K562 (cell line): ENCODE results near the gene HOXB5. TPM values are rescaled to one million over a fixed set of nuclear protein-coding genes. Genes with fewer than 3 reads are reported as not detected.

Experiments used
- CC2D1A ChIP-seq: fragments of 450-650 bp; IDR thresholded peaks from 2 replicates; pipeline ENCODE4 v1.6.1; 2017; ENCODE audit warnings: mild to moderate bottlenecking
- CLOCK ChIP-seq: fragments of 250-450 bp; sonication (Bioruptor Pico); IDR thresholded peaks from 2 replicates; pipeline ENCODE4 v1.4.0; 2020; ENCODE audit warnings: mild to moderate bottlenecking, moderate library complexity, borderline replicate concordance
- DACH1 ChIP-seq: fragments of 450-650 bp; IDR thresholded peaks from 2 replicates; pipeline ENCODE4 v1.6.1; 2018; ENCODE audit not compliant: partially characterized antibody
- FOXK2 ChIP-seq, 2 experiments: fragments of 450-650 bp; IDR thresholded peaks in 1 of 2; conservative IDR thresholded peaks in 1 of 2; 2 replicates each; pipeline ENCODE4 v1.6.1; 2016; ENCODE audit warnings: low read depth in 2 of 2, mild to moderate bottlenecking in 1 of 2
- GTF2A2 ChIP-seq: IDR thresholded peaks from 2 replicates; pipeline ENCODE4 v1.6.1; 2016; ENCODE audit warnings: mild to moderate bottlenecking, missing genetic modification characterization, missing compliant biosample characterization
- HSF4 ChIP-seq: fragments of 250-450 bp; sonication (Bioruptor Pico); IDR thresholded peaks from 2 replicates; pipeline ENCODE4 v2.1.2; 2022; ENCODE audit warnings: mild to moderate bottlenecking, moderate library complexity, borderline replicate concordance
- LEF1 ChIP-seq: fragments of 450-650 bp; IDR thresholded peaks from 2 replicates; pipeline ENCODE4 v1.6.1; 2016; ENCODE audit warnings: mild to moderate bottlenecking
- MAFK ChIP-seq: IDR thresholded peaks from 2 replicates; pipeline ENCODE4 v1.6.1; 2011; ENCODE audit warnings: low read length, improper control_type of control experiment
- MEF2D ChIP-seq: conservative IDR thresholded peaks from 2 replicates; pipeline ENCODE4 v1.6.1; 2016; ENCODE audit warnings: low read depth, missing genetic modification characterization, missing compliant biosample characterization
- NFRKB ChIP-seq: fragments of 450-650 bp; IDR thresholded peaks from 2 replicates; pipeline ENCODE4 v1.6.1; 2016; ENCODE audit warnings: low read depth
- NR1H2 ChIP-seq: sonication (generic); formaldehyde crosslinking; IDR thresholded peaks from 2 replicates; pipeline ENCODE4 v1.4.0; 2020; ENCODE audit warnings: mild to moderate bottlenecking, missing genetic modification reagents
- NR4A1 ChIP-seq, 2 experiments: fragments of 250-450 bp in 1 of 2; fragments of 450-650 bp in 1 of 2; sonication (Bioruptor Pico) in 1 of 2; IDR thresholded peaks; 2 replicates each; pipeline versions ENCODE4 v1.4.0 to v1.6.1; 2016 to 2020; ENCODE audit warnings: mild to moderate bottlenecking in 2 of 2, missing compliant biosample characterization in 1 of 2, missing genetic modification characterization in 1 of 2, moderate library complexity in 1 of 2
- RAD21 ChIP-seq, 2 experiments: fragments of 250-450 bp in 1 of 2; fragments of 450-650 bp in 1 of 2; sonication (Bioruptor Pico) in 1 of 2; formaldehyde crosslinking in 1 of 2; IDR thresholded peaks in 1 of 2; conservative IDR thresholded peaks in 1 of 2; 2 replicates each; pipeline versions ENCODE4 v1.4.0 to v1.8.0; 2020 to 2022; ENCODE audit warnings: mild to moderate bottlenecking in 2 of 2, moderate library complexity in 1 of 2
- RHOXF2B ChIP-seq: fragments of 250-450 bp; sonication (Bioruptor Pico); conservative IDR thresholded peaks from 2 replicates; pipeline ENCODE4 v1.5.1; 2021
- SPI1 ChIP-seq: IDR thresholded peaks from 2 replicates; pipeline ENCODE4 v1.6.1; 2011; ENCODE audit warnings: low read depth, low read length, control low read depth, borderline replicate concordance
- TGIF2 ChIP-seq: sonication (generic); formaldehyde crosslinking; IDR thresholded peaks from 2 replicates; pipeline ENCODE4 v1.8.1; 2022; ENCODE audit warnings: mild to moderate bottlenecking, missing genetic modification reagents, moderate library complexity
- TRIM25 ChIP-seq: fragments of 450-650 bp; IDR thresholded peaks from 2 replicates; pipeline ENCODE4 v1.7.0; 2016; ENCODE audit warnings: borderline replicate concordance
- XRCC5 ChIP-seq: fragments of 200-400 bp; formaldehyde crosslinking; IDR thresholded peaks from 2 replicates; pipeline ENCODE4 v1.6.1; 2017; ENCODE audit warnings: low read depth, mild to moderate bottlenecking, low read length
- ZNF316 ChIP-seq: fragments of 450-650 bp; IDR thresholded peaks from 2 replicates; pipeline ENCODE4 v1.6.1; 2016
- ZNF644 ChIP-seq: fragments of 200-800 bp; sonication (Bioruptor generic); IDR thresholded peaks from 2 replicates; pipeline ENCODE4 v1.6.1; 2016; ENCODE audit warnings: low read depth, missing genetic modification characterization, missing compliant biosample characterization
- ZSCAN29 ChIP-seq: fragments of 450-650 bp; IDR thresholded peaks from 2 replicates; pipeline ENCODE4 v1.6.1; 2017
- polyA plus RNA-seq, 8 experiments: library from polyadenylated mRNA; depleted of rRNA in 4 of 8; stranded (reverse) in 5 of 8; unstranded in 3 of 8; fragments of >200 nt; fragmentation: Nextera tagmentation in 2 of 8; fragmentation: Illumina TruSeq in 1 of 8; extraction: Ambion mirVana in 2 of 8; extraction: Trizol in 1 of 8; gene quantifications; 2 replicates each; pipeline versions ENCODE4 v1.2.1 to v1.2.3, GENCODE V29; 2011 to 2014; ENCODE audit warnings: inconsistent platforms in 1 of 8, missing spikeins in 1 of 8
- total RNA-seq, 7 experiments: library from RNA; depleted of rRNA in 6 of 7; stranded (reverse); fragments of >200 nt in 6 of 7; fragmentation: Illumina TruSeq in 2 of 7; extraction: Trizol in 2 of 7; gene quantifications; 2 replicates each; pipeline versions ENCODE4 v1.2.1 to v1.2.3, GENCODE V29; 2011 to 2021; ENCODE audit warnings: low replicate concordance in 1 of 7
- TF ChIP-seq, protein P1 (sequence below): sonication (generic); formaldehyde crosslinking; IDR thresholded peaks from 2 replicates; pipeline ENCODE4 v1.8.1; 2022; ENCODE audit warnings: missing genetic modification reagents

The HOXB5 gene
- total and polyA plus RNA-seq, 9 of the 15 experiments (the other 6 are each of a cell fraction or from before 2014, with no cell fraction given) = 0.24 to 2.7 (median 0.65) TPM

DNA sequence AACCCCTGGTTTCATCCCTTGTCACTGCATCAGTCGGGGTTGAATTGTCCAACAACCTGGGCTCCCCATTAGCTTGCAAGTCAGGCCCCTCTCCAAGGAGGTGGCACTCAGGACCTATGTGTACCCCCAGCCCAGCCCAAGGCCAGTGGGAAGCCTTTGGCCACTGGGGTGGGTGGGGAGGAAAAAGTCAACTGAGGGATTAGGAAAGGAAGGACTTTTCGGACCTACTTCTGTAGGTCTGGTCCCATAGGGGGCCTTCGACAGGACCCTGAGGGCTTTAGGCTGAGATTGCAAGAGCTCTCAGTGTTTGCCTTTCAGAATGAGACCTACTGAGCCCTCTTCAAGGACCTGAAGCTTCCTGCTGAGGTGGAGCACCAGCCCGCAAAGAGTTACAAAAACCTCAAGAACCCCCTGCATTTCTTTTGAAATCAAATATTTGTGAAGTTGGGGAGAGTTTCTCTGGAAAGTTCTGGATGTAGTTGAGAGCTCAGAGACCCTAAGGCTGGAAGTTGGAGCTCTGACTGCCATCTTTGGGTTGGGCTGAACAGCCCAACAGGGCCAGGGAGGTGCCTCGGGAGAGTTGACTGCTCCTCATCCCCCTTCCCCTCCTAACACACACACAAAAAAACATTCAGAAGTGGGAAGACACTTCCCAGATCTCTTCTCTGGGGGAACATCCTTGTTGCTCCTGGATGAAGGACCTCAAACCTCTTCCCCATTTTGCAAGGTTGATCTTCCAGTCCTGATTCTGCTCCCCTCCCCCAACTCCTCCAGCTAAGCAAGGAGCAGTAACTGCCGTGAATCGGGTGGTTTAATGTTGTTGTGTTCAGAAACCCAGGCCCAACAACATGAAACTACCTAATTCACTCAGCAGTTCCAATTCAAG is 38.4 kb upstream of the HOXB5 start (continued):
- no peak for TF ChIP-seq TRIM25
- no peak for TF ChIP-seq RAD21 (CRISPR knock-in tag; conservative IDR thresholded peaks at IDR 0.05 in 1 of 2, IDR thresholded peaks at IDR 0.05 in 1 of 2)
- TF ChIP-seq, protein P1, sequence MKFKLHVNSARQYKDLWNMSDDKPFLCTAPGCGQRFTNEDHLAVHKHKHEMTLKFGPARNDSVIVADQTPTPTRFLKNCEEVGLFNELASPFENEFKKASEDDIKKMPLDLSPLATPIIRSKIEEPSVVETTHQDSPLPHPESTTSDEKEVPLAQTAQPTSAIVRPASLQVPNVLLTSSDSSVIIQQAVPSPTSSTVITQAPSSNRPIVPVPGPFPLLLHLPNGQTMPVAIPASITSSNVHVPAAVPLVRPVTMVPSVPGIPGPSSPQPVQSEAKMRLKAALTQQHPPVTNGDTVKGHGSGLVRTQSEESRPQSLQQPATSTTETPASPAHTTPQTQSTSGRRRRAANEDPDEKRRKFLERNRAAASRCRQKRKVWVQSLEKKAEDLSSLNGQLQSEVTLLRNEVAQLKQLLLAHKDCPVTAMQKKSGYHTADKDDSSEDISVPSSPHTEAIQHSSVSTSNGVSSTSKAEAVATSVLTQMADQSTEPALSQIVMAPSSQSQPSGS = no peak
- peak; percentile 46; the same call in 1 of the 2 replicates for TF ChIP-seq HSF4 (CRISPR knock-in tag)
- TF ChIP-seq TGIF2 (CRISPR knock-in tag) = no peak
- TF ChIP-seq ZNF644 (tag) = no peak
- no peak for TF ChIP-seq ZSCAN29
- TF ChIP-seq ZNF316 = no peak
- no peak for TF ChIP-seq NR1H2 (CRISPR knock-in tag)
- TF ChIP-seq NR4A1 (CRISPR knock-in tag; IDR thresholded peaks at IDR 0.05) = no peak
- peak; percentile 36; the same call in 1 of the 2 replicates for TF ChIP-seq NR4A1 (tag; IDR thresholded peaks at IDR 0.05)
- TF ChIP-seq LEF1 = peak; percentile 46; the same call in 1 of the 2 replicates
- no peak for TF ChIP-seq CC2D1A
- TF ChIP-seq MEF2D (tag) = 0 out of 2 replicates have a peak, but pooled peaks have one; percentile 48
- TF ChIP-seq FOXK2 (conservative IDR thresholded peaks at IDR 0.05 in 1 of 2, IDR thresholded peaks at IDR 0.05 in 1 of 2; ENCODE audit: low read depth in 2 of 2) = 0 out of 4 replicates have a peak, but pooled peaks of 1 of the 2 experiments have one; percentile 25
- no peak for TF ChIP-seq XRCC5
- TF ChIP-seq MAFK = no peak
- TF ChIP-seq GTF2A2 (tag) = no peak
- no peak for TF ChIP-seq CLOCK (CRISPR knock-in tag)
- peak; percentile 81 for TF ChIP-seq SPI1
- TF ChIP-seq NFRKB = peak; percentile 79
- no peak for TF ChIP-seq DACH1
- TF ChIP-seq RHOXF2B (CRISPR knock-in tag) = no peak
